ENCODE data around the gene C5orf22.
"Not testable (repeated sequence)": the region's sequence is repeated elsewhere in the genome, so short reads cannot be mapped to it uniquely, and the experiment has no call there.

Gene C5orf22

GRCh38 chr5:31561946-31562345 lies 29.8 kb downstream of the C5orf22 start:
- H3K4me3 ChIP-seq (ENCODE audit: control insufficient read depth, low read depth, low read length): no peak overlapping the region
- TF ChIP-seq, protein P1, sequence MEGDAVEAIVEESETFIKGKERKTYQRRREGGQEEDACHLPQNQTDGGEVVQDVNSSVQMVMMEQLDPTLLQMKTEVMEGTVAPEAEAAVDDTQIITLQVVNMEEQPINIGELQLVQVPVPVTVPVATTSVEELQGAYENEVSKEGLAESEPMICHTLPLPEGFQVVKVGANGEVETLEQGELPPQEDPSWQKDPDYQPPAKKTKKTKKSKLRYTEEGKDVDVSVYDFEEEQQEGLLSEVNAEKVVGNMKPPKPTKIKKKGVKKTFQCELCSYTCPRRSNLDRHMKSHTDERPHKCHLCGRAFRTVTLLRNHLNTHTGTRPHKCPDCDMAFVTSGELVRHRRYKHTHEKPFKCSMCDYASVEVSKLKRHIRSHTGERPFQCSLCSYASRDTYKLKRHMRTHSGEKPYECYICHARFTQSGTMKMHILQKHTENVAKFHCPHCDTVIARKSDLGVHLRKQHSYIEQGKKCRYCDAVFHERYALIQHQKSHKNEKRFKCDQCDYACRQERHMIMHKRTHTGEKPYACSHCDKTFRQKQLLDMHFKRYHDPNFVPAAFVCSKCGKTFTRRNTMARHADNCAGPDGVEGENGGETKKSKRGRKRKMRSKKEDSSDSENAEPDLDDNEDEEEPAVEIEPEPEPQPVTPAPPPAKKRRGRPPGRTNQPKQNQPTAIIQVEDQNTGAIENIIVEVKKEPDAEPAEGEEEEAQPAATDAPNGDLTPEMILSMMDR (IDR thresholded peaks at IDR 0.05; ENCODE audit: control insufficient read depth, insufficient read depth, low read depth, low read length, missing control alignments): no peak
- DNase-seq (ENCODE audit: low read depth): no peak

GRCh38 chr5:31563216-31563615 lies 31.1 kb downstream of the C5orf22 start:
- no peak for DNase-seq (ENCODE audit: low read depth)
- H3K4me3 ChIP-seq (ENCODE audit: control insufficient read depth, low read depth, low read length): no peak overlapping the region
- TF ChIP-seq, protein P1 (IDR thresholded peaks at IDR 0.05; ENCODE audit: control insufficient read depth, insufficient read depth, low read depth, low read length, missing control alignments): no peak

DNA sequence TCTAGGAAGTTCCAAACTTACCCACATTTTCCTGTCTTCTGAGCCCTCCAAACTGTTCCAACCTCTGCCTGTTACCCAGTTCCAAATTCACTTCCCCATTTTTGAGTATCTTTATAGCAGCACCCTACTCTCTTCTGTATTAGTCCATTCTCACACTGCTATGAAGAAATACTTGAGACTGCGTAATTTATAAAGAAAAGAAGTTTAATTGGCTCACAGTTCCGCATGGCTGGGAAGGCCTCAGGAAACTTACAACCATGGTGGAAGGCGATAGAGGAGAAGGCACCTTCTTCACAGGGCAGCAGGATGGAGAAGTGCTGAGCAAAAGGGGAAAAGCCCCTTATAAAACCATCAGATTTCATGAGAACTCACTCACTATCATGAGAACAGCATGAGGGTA lies 34.3 kb downstream of the C5orf22 start:
- DNase-seq (ENCODE audit: low read depth); H3K4me3 ChIP-seq (ENCODE audit: control insufficient read depth, low read depth, low read length): not testable (repeated sequence)

DNA sequence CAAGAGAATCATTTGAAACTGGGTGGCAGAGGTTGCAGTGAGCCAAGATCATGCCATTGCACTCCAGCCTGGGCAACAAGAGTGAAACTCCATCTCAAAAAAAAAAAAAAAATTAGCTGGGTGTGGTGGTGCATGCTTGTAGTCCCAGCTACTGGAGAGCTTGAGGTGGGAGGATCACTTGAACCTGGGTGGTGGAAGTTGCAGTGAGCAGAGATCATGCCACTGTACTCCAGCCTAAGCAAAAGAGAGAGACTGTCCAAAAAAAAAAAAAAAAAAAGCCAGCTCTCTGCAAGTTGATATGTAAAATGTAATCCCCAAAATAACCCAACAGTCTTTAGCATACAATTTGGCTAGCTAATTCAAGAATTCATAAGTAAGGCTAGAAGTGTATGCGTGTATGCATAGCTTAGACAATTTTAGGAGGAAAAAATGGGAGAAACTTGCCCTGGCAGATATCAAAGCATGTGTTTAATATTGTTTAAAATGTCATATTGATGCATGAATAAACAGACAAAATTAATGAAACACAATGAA lies 36.3 kb downstream of the C5orf22 start:
- no peak overlapping the region for H3K4me3 ChIP-seq (ENCODE audit: control insufficient read depth, low read depth, low read length)
- TF ChIP-seq, protein P1 (IDR thresholded peaks at IDR 0.05; ENCODE audit: control insufficient read depth, insufficient read depth, low read depth, low read length, missing control alignments): no peak
- no peak for DNase-seq (ENCODE audit: low read depth)

- TF ChIP-seq, protein P1 (IDR thresholded peaks at IDR 0.05; ENCODE audit: control insufficient read depth, insufficient read depth, low read depth, low read length, missing control alignments): no peak
- H3K4me3 ChIP-seq (ENCODE audit: control insufficient read depth, low read depth, low read length): no peak overlapping the region
- no peak for DNase-seq (ENCODE audit: low read depth)
Measured at GRCh38 chr5:31569068-31569467, 37.0 kb downstream of the C5orf22 start.

DNA sequence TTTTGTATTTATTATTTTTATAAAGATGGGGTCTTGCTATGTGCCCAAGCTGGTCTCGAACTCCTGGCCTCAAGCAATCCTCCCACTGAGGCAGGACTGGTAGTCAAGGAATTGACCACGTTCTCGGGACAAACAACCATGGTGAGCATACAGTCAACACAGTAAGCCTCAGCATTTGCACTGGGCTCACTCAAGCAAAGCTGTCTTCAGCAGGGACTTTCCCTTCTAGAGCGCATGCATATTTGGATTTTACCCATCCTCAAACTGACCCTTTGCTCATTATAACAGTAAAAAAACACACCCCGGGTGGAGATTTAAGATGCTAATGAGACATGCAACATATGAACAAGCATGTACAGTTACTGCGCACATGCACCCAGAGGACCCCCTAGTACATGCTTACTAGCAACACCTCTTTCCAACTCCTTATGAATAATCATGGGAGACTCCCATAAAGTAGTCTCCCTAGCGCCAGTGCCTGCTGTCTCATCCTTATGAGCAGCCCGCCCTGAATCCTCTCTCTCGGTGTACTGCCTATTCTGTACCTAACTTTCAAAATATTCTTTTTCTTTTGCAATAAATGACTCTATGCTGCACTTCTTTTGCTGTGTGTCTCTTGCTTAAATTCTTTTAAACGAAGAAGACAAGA lies 41.5 kb downstream of the C5orf22 start:
- TF ChIP-seq, protein P1 (IDR thresholded peaks at IDR 0.05; ENCODE audit: control insufficient read depth, insufficient read depth, low read depth, low read length, missing control alignments): no peak
- DNase-seq (ENCODE audit: low read depth): no peak
- H3K4me3 ChIP-seq (ENCODE audit: control insufficient read depth, low read depth, low read length): no peak overlapping the region

DNA sequence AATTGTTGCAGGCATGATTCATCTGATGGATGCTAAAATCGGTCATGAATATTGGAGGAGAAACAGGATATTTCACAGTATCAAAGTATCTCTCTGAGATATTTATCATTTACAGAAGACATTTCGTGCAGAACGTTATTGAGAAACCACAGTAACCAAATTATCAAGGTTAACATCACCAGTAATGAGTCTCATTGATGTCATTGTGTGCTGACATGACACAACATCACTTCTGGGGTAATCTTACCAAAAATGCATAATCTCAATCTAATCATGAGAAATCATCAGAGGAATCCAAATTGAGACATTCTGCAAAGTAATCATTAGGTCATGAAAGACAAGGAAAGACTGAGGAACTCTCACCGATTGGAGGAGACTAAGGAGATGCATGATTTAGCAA lies 42.7 kb downstream of the C5orf22 start:
- no peak overlapping the region for H3K4me3 ChIP-seq (ENCODE audit: control insufficient read depth, low read depth, low read length)
- no peak for DNase-seq (ENCODE audit: low read depth)
- TF ChIP-seq, protein P1 (IDR thresholded peaks at IDR 0.05; ENCODE audit: control insufficient read depth, insufficient read depth, low read depth, low read length, missing control alignments): no peak

All from AG09309 (cell line).